ENCODE results near the gene RAPGEF2.
"Not testable (repeated sequence)": the region's sequence is repeated elsewhere in the genome, so short reads cannot be mapped to it uniquely, and the experiment has no call there.

The RAPGEF2 gene

GRCh38 chr4:159169404-159170302 is 66.8 kb downstream of the RAPGEF2 start:
- no peak for DNase-seq

DNA sequence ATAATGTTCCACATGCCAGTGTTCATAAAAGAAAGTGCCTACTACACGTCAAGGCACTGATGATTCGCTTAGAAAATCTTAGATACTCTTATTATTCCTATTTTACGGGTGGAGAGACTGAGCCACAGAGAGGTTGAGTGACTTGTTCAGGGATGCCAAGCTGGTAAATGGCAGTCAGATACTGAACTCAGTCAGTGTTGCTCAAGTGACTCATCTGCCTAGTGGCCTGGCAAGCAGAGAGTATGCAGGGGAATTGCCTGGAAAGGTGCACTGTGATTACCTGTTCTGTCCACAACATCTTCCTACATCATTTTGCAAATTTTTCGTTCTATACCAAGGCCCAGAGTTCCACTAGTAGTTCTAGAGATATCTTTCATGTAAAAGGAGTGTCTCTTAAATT is 68.4 kb downstream of the RAPGEF2 start:
- no peak for DNase-seq

DNA sequence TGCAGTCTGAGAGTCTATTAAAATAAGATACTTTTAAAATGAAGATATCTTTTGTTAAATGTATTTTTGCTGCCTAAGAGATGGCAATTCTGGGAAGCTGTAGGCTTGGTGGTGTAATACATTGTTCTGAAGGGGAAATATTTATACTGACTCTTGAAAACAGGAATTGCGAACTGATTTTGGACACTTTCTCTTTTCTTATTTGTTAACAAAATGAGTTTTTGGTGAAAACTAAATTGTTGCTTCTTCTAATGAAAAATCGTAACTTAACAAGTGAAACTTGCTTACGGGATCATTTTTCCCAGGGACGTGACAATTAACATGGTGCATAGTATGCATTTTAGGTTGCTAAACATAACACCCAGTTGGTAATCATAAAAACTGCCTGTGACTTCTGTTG is 71.0 kb downstream of the RAPGEF2 start:
- no peak for DNase-seq

GRCh38 chr4:159174645-159175084 is 71.8 kb downstream of the RAPGEF2 start:
- no peak for DNase-seq

DNA sequence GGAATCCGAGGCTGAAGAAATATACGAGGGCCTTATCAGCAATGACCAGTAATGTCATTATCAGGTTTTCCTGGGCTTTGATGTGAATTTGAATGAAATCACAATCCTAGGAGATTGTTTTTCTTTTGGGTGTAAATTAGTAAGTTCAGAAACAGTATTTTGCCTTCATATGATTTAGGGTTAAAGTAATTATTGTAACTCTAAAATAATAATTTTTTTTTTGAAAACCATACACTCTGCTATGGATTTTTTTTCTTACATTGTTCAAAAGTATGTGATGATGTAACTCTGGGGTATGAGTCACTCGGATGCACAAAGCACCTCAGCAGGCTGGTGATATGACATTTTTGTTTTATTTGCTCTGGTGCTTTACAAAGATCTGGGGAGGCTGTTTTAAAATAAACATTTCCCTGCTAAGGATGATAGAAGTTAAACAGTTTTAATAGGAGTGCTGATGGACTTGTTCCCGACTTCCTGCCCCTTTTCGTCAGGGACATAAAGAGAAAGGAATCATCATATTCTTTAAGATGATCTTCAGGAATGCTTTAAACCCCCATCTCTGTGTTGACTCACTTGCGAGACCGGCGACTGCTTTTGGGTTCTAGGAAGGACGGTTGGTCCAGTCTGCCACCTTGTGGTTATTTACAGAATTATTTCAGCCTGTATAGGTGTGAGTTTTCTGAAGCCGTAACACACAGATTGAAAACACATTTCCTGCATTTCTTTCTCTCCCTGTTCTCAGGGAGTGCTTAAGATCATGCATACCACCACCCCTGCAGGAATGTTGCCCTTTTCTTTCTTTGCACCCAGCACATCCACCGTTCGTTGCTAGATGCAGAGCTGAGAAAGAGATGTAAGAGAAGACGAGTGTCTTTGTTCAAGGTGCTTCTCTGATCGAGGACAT is 72.5 kb downstream of the RAPGEF2 start:
- DNase-seq = peak; percentile 65 to 79

DNA sequence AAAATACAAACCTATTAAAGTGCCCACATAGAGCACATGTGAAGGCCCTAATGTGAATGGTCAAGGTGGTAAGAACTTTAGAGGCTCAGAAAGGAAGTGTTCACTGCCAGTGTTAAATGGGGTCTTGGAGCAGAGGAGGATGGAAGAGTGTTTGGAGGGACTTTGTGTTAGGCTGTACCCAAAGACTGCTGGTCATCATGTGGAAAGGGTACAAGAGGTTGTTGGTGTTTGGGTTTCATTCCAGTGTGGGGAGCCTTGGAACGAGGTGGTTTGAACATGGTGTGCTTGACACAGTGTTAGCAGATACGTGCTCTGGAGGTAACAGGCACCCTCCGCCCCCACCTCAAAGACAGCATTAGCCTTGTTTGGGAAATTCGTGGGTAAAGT is 73.1 kb downstream of the RAPGEF2 start:
- no peak for DNase-seq

DNA sequence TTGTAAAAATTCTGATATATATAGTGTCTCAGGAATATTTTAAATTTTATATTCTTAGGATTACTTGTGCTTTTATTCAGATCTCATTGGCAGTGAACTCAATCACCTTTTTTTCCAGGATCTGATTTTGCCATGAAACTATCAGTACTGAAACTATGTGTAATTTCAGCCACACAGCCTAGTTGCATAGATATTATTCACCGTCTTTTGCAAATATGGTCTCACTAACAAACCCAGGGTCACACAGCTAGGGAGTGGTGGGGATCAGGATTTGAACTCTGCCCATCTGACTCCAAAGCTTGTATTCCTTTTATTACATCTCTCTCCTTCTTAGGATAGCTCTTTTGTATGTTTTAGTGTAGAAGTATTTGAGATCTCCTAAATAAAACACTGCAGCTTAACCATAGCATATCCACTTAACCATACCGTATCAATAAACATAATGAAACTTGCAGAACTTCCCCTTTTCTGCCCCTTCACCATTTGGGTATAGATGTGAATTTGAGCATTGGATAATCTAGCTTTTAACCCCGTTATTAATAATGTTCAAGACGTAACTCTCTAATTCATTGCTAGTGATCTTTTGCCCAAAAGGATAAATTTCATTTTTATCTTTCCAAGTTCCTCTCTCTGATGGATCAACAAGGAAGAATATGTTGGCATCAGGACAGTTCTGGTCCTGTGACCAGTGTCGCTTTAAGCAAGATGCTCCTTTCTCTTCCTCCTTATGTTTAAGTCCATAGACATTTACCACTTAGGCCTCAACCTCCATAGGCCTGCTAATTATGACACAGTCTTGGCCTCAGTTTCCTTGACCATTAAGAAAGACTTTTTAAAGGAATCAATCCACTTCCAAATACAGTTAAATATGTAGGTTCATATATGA is 74.6 kb downstream of the RAPGEF2 start:
- no peak for DNase-seq

- DNase-seq = no peak
These were observed 75.3 kb downstream of the RAPGEF2 start for GRCh38 chr4:159178151-159178546.

- no peak for DNase-seq
These were observed 76.4 kb downstream of the RAPGEF2 start for GRCh38 chr4:159178979-159179969.

GRCh38 chr4:159183885-159184605 is 81.2 kb downstream of the RAPGEF2 start:
- not testable (repeated sequence) for DNase-seq

DNA sequence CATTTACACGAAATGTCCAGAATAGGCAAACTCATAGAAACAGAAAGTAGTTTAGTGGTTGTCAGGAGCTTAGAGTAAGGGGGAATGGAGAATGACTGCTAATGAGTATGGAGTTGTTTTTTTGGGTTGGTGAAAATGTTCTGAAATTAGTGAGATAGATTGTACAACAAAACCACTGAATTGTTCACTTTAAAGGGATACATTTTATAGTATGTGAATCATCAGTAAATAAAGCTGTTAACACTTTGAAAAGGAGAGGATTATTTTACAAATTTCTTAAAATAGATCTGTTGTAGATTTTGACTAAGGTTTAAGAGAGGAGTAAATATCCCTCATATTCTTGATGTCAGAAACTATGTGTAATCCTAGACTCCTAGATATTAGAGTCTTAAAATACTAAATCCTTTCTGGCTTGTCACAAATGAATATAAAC is 82.7 kb downstream of the RAPGEF2 start:
- DNase-seq = no peak

- no peak for DNase-seq
These were observed 85.8 kb downstream of the RAPGEF2 start for GRCh38 chr4:159188646-159189045.

GRCh38 chr4:159190651-159191050 is 87.8 kb downstream of the RAPGEF2 start:
- no peak for DNase-seq

DNA sequence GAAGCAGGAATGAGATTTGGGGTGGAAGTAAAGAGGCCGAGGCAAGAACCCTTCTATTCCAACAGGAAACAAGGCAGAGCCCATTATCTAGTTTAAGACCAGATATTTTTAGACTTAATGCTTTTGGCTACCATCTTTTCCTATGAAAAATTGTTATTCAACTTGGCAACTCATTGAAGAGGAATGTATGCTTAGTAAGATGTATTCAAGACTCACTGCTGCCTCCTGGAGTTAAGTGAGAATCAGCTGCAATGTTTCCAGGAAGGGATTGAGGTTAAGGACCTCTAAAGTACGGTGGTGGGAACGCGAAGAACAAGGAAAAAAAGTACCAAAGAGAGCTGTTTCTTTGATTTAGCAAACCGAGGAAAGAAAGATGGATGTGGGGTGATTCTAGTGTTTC is 89.1 kb downstream of the RAPGEF2 start:
- DNase-seq = no peak

GRCh38 chr4:159193046-159193620 is 90.3 kb downstream of the RAPGEF2 start:
- DNase-seq = no peak

- DNase-seq = no peak
These were observed 92.5 kb downstream of the RAPGEF2 start for GRCh38 chr4:159195361-159195769.

GRCh38 chr4:159197260-159197884 is 94.5 kb downstream of the RAPGEF2 start:
- no peak for DNase-seq

DNA sequence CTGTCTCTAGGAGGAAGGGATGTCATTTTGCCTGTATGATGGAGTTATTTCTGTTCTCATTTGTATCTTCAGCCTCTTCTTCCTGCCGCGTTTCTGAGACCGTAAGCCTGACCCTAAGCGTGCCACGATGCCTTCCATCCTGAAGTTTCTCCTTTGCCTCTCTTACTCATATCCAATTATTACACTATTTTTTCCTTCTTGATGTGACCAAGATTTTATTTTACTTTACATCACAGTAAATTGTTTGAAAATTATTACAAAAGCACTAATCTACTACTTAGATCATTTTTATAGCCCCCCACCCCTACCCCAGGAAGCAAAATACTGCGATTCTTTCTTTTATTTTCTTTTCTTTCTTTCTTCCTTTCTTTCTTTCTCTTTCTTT is 95.0 kb downstream of the RAPGEF2 start:
- no peak for DNase-seq

GRCh38 chr4:159199826-159200225 is 96.9 kb downstream of the RAPGEF2 start:
- no peak for DNase-seq

DNA sequence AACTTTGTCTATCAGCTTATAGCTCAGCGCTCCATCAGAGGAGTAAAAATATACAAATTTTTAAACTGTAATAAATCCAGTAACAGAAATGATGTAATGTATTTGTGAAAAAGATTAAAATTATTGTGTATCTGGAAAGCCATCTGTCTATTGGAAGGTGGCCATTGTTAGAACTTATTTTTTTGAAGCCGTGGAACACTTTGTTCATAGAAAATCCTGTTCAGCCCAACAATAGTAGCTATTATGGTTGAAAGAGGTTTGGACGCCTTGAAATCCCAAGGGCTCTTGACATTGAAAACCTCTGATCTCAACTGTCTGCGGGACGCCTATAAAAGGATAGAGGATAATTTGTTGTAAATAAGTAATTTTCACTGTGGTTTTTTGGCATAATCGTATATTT is 98.3 kb downstream of the RAPGEF2 start:
- DNase-seq = no peak

All from CD4-positive, alpha-beta T cell treated with Interleukin-4 for 1 hour (primary cell).